Measurements from ENCODE around the gene HPN. TPM values are rescaled to one million over a fixed set of nuclear protein-coding genes. Genes with fewer than 3 reads are reported as not detected.
"Not testable (repeated sequence)": the region's sequence is repeated elsewhere in the genome, so short reads cannot be mapped to it uniquely, and the experiment has no call there.

HPN gene
- total RNA-seq, 4 donors from 2014 or later: 0.26 to 2.7 (median 0.68) TPM

DNA sequence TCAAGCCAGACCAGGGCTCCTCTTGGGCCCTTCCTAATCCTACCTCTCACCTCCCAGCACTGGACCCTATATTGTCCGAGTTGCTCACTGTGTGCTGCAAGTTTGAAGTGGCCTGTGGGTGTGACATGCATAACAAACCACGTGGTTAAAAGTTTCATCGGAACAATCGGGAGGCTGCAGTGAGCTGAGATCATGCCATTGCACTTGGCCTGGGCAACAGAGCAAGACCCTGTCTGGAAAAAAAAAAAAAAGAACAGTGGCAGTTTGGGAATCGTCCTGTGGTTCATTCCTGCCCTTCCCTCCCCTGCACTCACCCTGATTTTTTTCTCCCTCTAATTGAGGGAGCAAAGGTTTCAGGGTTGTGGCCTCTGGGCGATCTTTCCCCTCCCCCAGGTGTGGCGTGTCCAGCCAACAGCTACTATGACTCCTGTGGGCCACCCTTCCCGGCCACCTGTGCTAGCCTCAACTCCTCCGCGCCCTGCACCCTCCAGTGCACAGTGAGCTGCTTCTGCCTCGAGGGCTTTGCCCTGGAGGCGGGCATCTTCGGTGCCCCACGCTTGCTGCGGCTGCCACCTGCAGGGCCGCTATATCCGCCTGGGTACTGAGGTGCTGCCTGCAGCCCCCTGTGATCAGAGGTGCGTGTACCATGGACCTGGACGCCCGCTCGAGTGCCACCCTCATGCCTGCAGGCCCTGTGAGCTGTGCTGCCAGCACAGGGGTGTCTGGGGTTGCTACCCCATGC lies 57.8 kb downstream of the HPN start:
- DNase-seq: no peak
- Histone ChIP-seq H3K36me3 (no peaks in the 10 kb centered on the region), H3K27ac (no peak overlapping the region), H3K4me3 (no peak overlapping the region), H3K4me1 (no peaks in the 10 kb centered on the region), H3K9me3 (no peaks in the 10 kb centered on the region), H3K27me3 (no peaks in the 10 kb centered on the region)
- no peak for TF ChIP-seq POLR2A (IDR thresholded peaks at IDR 0.05)
- TF ChIP-seq, protein P1, sequence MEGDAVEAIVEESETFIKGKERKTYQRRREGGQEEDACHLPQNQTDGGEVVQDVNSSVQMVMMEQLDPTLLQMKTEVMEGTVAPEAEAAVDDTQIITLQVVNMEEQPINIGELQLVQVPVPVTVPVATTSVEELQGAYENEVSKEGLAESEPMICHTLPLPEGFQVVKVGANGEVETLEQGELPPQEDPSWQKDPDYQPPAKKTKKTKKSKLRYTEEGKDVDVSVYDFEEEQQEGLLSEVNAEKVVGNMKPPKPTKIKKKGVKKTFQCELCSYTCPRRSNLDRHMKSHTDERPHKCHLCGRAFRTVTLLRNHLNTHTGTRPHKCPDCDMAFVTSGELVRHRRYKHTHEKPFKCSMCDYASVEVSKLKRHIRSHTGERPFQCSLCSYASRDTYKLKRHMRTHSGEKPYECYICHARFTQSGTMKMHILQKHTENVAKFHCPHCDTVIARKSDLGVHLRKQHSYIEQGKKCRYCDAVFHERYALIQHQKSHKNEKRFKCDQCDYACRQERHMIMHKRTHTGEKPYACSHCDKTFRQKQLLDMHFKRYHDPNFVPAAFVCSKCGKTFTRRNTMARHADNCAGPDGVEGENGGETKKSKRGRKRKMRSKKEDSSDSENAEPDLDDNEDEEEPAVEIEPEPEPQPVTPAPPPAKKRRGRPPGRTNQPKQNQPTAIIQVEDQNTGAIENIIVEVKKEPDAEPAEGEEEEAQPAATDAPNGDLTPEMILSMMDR (IDR thresholded peaks at IDR 0.05): no peak
- intact Hi-C loops (cut with DNase I; ENCODE audit: low total_unique reads): no loop called here

DNA sequence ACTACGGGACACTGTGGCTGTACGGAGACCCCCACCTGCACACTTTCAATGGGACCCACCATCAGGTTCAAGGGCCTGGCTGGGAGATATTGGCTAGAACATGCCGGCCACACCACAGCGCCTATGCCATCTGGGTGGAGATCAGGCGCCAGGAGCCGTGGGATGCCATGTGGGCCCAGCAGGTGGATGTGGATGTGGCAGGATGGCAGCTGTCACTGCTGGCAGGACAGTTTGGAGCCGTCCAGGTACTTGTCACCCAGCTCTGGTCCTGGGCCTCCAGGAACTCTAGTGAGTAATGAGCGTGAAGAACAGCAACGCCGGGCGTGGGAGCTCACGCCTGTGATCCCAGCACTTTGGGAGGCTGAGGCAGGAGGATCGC lies 58.4 kb downstream of the HPN start:
- no peak for DNase-seq
- H3K36me3 ChIP-seq: no peaks in the 10 kb centered on the region

DNA sequence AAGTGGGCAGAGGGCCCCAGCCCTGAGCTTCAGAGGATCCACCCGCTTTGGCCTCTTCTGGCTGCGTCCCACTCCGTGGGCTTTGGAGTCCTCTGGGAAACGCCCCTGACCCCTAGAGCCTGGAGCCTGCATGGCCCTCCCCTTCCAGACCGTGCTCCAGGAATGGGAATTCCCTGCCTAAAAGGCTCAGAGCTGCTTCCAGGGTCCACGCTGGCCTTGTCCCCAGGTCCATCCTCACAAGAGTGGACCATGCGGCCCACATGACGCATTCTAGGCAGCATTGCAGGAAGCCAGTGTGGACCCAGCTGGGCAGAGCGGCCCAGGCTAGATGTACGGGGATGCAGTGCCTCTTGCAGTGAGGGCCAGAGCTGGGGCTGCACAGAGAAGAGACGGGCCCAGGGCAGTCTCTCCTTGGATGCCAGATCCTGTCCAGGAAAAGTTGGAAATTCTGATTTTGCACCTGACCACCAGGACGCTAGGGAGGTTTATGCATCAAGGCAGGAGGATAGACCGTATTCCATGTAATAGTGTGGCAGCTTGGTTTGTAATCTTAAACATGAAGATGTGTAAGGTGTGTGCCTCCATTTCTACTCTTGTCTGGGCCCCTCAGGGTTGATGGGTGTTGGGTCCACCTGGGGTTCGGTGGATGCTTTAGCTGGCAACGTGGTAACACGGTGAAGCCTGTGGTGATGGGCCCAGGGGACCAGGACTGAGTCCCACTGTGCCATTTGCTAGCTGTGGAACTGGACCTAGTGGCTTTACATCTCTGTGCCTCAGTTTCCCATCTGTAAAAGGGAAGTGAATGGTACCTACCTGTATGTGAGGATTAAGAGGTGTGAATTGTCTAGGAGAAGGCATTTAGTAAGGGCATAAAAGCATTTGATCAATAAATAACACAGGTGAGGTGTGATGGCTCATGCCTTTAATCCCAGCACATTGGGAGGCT lies 59.3 kb downstream of the HPN start:
- Histone ChIP-seq H3K4me1 (no peaks in the 10 kb centered on the region), H3K36me3 (no peaks in the 10 kb centered on the region), H3K27me3 (no peaks in the 10 kb centered on the region), H3K4me3 (no peak overlapping the region), H3K9me3 (no peaks in the 10 kb centered on the region), H3K27ac (no peak overlapping the region)
- intact Hi-C loops (cut with DNase I; ENCODE audit: low total_unique reads): no loop called here
- DNase-seq: no peak
- TF ChIP-seq POLR2A (IDR thresholded peaks at IDR 0.05): no peak
- TF ChIP-seq, protein P1 (IDR thresholded peaks at IDR 0.05): no peak

More for the DNA sequence above, 58.4 kb downstream of the HPN start:
- intact Hi-C loops (cut with DNase I; ENCODE audit: low total_unique reads): no loop called here
- Histone ChIP-seq H3K9me3 (no peaks in the 10 kb centered on the region), H3K4me3 (no peak overlapping the region), H3K27ac (no peak overlapping the region), H3K27me3 (no peaks in the 10 kb centered on the region), H3K4me1 (no peaks in the 10 kb centered on the region)
- TF ChIP-seq POLR2A (IDR thresholded peaks at IDR 0.05): no peak
- TF ChIP-seq, protein P1 (IDR thresholded peaks at IDR 0.05): no peak

DNA sequence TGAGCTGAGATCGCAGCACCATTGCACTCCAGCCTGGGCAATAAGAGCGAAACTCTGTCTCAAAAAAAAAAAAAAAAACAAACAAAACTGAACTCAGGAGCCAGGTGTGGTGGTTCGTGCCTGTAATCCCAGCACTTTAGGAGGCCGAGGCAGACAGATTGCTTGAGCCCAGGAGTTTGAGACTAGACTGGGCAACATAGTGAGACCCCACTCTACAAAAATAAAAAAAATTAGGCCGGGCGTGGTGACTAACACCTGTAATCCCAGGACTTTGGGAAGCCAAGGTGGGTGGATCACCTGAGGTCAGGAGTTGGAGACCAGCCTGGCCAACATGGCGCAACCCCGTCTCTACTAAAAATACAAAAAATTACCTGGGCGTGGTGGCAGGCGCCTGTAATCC lies 60.4 kb downstream of the HPN start:
- H3K27me3 ChIP-seq; DNase-seq; H3K4me1 ChIP-seq; H3K4me3 ChIP-seq; H3K36me3 ChIP-seq; intact Hi-C loops (cut with DNase I; ENCODE audit: low total_unique reads); H3K9me3 ChIP-seq; H3K27ac ChIP-seq: not testable (repeated sequence)

DNA sequence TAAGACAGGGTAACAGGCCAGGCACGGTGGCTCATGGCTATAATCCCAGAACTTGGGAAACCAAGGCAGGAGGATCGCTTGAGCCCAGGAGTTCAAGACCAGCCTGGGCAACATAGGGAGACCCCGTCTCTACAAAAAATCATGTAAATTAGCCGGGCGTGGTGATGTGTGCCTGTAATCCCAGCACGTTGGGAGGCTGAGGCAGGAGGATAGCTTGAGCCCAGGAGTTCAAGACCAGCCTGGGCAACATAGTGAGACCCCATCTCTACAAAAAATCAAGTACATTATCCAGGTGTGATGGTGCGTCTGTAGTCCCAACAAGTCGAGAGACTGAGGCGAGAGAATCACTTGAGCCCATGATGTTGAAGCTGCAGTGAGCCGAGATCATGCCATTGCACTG lies 62.1 kb downstream of the HPN start:
- DNase-seq; H3K4me3 ChIP-seq; H3K27me3 ChIP-seq; H3K4me1 ChIP-seq; intact Hi-C loops (cut with DNase I; ENCODE audit: low total_unique reads); H3K9me3 ChIP-seq; H3K27ac ChIP-seq; H3K36me3 ChIP-seq: not testable (repeated sequence)

DNA sequence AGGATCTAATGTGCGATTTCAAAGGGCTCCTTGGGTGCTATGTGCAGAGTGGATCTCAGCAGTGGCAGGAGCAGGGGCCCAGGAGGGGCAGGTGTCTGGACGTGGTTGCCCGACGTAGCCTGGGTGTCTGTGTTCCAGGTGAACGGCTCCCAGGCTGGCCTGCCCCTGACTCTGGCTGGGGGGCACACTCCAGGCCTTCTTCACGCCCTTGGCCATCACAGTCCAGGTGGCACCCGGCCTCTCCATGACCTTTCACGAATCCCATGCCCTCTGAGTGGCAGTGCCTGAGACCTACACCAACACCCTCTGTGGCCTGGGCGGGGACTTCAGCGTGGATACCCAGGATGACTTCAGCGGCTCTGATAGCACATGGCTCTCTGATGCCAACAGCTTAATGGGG lies 62.8 kb downstream of the HPN start:
- DNase-seq: no peak
- H3K9me3 ChIP-seq: no peaks in the 10 kb centered on the region
- no peaks in the 10 kb centered on the region for H3K36me3 ChIP-seq
- no peaks in the 10 kb centered on the region for H3K27me3 ChIP-seq
- intact Hi-C loops (cut with DNase I; ENCODE audit: low total_unique reads): no loop called here
- no peaks in the 10 kb centered on the region for H3K4me1 ChIP-seq
- H3K4me3 ChIP-seq: no peak overlapping the region
- TF ChIP-seq POLR2A (IDR thresholded peaks at IDR 0.05): no peak
- TF ChIP-seq, protein P1 (IDR thresholded peaks at IDR 0.05): no peak
- no peak overlapping the region for H3K27ac ChIP-seq

Measured in uterus (tissue), 4 donors.